ENCODE results near the gene HS3ST4. TPM values are rescaled to one million over a fixed set of nuclear protein-coding genes. Genes with fewer than 3 reads are reported as not detected.

The HS3ST4 gene
- polyA plus RNA-seq, 1 donor from 2014 or later = 13.0 TPM

DNA sequence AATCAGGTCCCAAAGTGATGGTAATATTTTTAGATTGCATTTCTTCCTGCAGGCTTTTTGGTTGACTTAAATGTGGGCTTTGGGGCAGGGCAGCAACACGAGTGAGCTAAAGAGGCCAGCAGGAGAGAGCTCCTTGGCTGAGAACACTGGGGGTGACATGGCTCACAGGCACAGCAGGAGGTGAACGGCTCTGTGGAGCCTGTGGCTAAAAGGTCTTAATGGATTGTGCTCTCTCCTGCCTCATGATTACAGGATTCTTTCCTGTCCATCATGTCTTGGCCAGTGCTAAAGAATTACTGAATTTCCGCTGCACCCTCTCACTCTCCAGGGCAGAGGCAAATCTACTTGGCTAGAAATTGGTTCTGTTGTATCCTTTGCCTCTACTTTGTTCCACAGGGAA is 366.6 kb downstream of the HS3ST4 start:
- Histone ChIP-seq H3F3A (ENCODE audit: insufficient read depth, low read length, poor library complexity, severe bottlenecking) (no peaks in the 10 kb centered on the region), H3K9me2 (ENCODE audit: insufficient read depth, low read length) (no peaks in the 10 kb centered on the region), H3K4me2 (ENCODE audit: low read length) (no peak overlapping the region), H4K20me1 (ENCODE audit: insufficient read depth) (no peaks in the 10 kb centered on the region), H3K9me3 (ENCODE audit: low read length) (no peaks in the 10 kb centered on the region), H3K79me2 (replicated peaks; ENCODE audit: insufficient read depth, low read length) (no peaks in the 10 kb centered on the region), H3K36me3 (ENCODE audit: insufficient read depth, low read length) (no peaks in the 10 kb centered on the region), H3K27me3 (ENCODE audit: insufficient read depth, low read depth, low read length) (no peaks in the 10 kb centered on the region), H2AFZ (ENCODE audit: low read depth, low read length) (no peak overlapping the region), H3K4me3 (ENCODE audit: low read length) (no peak overlapping the region), H3K27ac (ENCODE audit: low read length) (peak overlapping the region; percentile 65), H3K9ac (ENCODE audit: low read length) (no peak overlapping the region)
- TF ChIP-seq, protein P1, sequence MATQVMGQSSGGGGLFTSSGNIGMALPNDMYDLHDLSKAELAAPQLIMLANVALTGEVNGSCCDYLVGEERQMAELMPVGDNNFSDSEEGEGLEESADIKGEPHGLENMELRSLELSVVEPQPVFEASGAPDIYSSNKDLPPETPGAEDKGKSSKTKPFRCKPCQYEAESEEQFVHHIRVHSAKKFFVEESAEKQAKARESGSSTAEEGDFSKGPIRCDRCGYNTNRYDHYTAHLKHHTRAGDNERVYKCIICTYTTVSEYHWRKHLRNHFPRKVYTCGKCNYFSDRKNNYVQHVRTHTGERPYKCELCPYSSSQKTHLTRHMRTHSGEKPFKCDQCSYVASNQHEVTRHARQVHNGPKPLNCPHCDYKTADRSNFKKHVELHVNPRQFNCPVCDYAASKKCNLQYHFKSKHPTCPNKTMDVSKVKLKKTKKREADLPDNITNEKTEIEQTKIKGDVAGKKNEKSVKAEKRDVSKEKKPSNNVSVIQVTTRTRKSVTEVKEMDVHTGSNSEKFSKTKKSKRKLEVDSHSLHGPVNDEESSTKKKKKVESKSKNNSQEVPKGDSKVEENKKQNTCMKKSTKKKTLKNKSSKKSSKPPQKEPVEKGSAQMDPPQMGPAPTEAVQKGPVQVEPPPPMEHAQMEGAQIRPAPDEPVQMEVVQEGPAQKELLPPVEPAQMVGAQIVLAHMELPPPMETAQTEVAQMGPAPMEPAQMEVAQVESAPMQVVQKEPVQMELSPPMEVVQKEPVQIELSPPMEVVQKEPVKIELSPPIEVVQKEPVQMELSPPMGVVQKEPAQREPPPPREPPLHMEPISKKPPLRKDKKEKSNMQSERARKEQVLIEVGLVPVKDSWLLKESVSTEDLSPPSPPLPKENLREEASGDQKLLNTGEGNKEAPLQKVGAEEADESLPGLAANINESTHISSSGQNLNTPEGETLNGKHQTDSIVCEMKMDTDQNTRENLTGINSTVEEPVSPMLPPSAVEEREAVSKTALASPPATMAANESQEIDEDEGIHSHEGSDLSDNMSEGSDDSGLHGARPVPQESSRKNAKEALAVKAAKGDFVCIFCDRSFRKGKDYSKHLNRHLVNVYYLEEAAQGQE (IDR thresholded peaks at IDR 0.05; ENCODE audit: borderline replicate concordance) = peak; percentile 42
- peak; percentile 29 for TF ChIP-seq RAD21 (conservative IDR thresholded peaks at IDR 0.05)
- TF ChIP-seq POLR2AphosphoS5 (IDR thresholded peaks at IDR 0.05) = peak; percentile 77
- TF ChIP-seq, protein P2, sequence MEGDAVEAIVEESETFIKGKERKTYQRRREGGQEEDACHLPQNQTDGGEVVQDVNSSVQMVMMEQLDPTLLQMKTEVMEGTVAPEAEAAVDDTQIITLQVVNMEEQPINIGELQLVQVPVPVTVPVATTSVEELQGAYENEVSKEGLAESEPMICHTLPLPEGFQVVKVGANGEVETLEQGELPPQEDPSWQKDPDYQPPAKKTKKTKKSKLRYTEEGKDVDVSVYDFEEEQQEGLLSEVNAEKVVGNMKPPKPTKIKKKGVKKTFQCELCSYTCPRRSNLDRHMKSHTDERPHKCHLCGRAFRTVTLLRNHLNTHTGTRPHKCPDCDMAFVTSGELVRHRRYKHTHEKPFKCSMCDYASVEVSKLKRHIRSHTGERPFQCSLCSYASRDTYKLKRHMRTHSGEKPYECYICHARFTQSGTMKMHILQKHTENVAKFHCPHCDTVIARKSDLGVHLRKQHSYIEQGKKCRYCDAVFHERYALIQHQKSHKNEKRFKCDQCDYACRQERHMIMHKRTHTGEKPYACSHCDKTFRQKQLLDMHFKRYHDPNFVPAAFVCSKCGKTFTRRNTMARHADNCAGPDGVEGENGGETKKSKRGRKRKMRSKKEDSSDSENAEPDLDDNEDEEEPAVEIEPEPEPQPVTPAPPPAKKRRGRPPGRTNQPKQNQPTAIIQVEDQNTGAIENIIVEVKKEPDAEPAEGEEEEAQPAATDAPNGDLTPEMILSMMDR (IDR thresholded peaks at IDR 0.05; ENCODE audit: poor library complexity, severe bottlenecking) = no peak
- peak; percentile 69 for TF ChIP-seq EP300 (conservative IDR thresholded peaks at IDR 0.05; ENCODE audit: poor library complexity, severe bottlenecking)
- no peak for TF ChIP-seq TAF1 (IDR thresholded peaks at IDR 0.05; ENCODE audit: low read depth)

DNA sequence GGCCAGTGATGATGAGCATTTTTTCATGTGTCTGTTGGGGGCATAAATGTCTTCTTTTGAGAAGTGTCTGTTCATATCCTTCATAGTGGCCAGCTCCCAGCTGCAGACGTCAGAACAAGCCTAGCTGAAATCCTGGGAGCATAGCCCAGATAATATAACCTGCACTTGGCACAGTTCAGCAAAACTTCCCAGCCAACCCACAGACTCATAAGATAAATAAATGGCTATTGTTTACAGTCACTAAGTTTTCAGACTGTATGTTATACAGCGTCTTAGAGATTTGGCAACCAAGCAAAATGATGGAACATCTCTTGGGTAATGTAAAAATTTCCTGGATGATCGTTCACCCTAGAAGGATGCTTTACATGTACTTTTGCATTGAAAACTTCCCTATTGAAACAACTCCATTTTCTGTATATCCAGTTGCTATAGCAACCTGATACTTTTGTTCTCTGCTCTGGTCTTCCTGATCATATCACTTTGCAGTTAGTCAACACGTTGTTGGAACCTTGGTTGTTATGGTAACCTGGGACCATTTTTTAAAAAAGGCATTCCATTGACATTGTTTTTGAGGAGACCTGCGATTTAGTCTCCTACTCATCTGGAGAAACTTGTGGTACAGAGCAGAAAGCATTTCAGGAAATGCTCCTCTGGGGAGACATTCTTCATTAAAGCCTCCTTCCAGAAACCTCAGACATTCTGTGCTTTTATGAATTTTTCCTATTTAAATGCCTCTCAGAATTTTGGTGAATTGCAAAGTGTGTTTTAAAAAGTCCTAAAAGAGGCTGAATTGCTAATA is 378.7 kb downstream of the HS3ST4 start:
- Histone ChIP-seq H3K4me2 (ENCODE audit: low read length) (peak overlapping the region; percentile 40), H3K4me3 (ENCODE audit: low read length) (peak overlapping the region; percentile 44), H3K27me3 (ENCODE audit: insufficient read depth, low read depth, low read length) (no peaks in the 10 kb centered on the region), H3K36me3 (ENCODE audit: insufficient read depth, low read length) (no peaks in the 10 kb centered on the region), H3K9me2 (ENCODE audit: insufficient read depth, low read length) (no peaks in the 10 kb centered on the region), H3F3A (ENCODE audit: insufficient read depth, low read length, poor library complexity, severe bottlenecking) (no peaks in the 10 kb centered on the region), H2AFZ (ENCODE audit: low read depth, low read length) (peak overlapping the region; percentile 31), H3K9ac (ENCODE audit: low read length) (no peak overlapping the region), H4K20me1 (ENCODE audit: insufficient read depth) (no peaks in the 10 kb centered on the region), H3K79me2 (replicated peaks; ENCODE audit: insufficient read depth, low read length) (no peaks in the 10 kb centered on the region), H3K27ac (ENCODE audit: low read length) (peak overlapping the region; percentile 59), H3K9me3 (ENCODE audit: low read length) (no peaks in the 10 kb centered on the region)
- no peak for TF ChIP-seq TAF1 (IDR thresholded peaks at IDR 0.05; ENCODE audit: low read depth)
- no peak for TF ChIP-seq EZH2 (IDR thresholded peaks at IDR 0.05; ENCODE audit: borderline replicate concordance, insufficient read depth, low read length, poor library complexity, severe bottlenecking)
- TF ChIP-seq POLR2AphosphoS5 (IDR thresholded peaks at IDR 0.05) = no peak
- TF ChIP-seq MXI1 (conservative IDR thresholded peaks at IDR 0.05; ENCODE audit: poor library complexity, severe bottlenecking) = peak; percentile 23
- peak; percentile 67 for TF ChIP-seq EP300 (conservative IDR thresholded peaks at IDR 0.05; ENCODE audit: poor library complexity, severe bottlenecking)
- TF ChIP-seq, protein P2 (IDR thresholded peaks at IDR 0.05; ENCODE audit: poor library complexity, severe bottlenecking) = no peak
- no peak for TF ChIP-seq SMC3 (conservative IDR thresholded peaks at IDR 0.05; ENCODE audit: poor library complexity)
- TF ChIP-seq, protein P1 (IDR thresholded peaks at IDR 0.05; ENCODE audit: borderline replicate concordance) = no peak
- peak; percentile 23 for TF ChIP-seq RAD21 (conservative IDR thresholded peaks at IDR 0.05)

Data from neural cell (in vitro differentiated cells).